ENCODE results near the gene BBS9. TPM values are rescaled to one million over a fixed set of nuclear protein-coding genes. Genes with fewer than 3 reads are reported as not detected.

Gene BBS9
- total and polyA plus RNA-seq, 2 experiments from 2014 or later = 27.2 to 66.1 TPM

DNA sequence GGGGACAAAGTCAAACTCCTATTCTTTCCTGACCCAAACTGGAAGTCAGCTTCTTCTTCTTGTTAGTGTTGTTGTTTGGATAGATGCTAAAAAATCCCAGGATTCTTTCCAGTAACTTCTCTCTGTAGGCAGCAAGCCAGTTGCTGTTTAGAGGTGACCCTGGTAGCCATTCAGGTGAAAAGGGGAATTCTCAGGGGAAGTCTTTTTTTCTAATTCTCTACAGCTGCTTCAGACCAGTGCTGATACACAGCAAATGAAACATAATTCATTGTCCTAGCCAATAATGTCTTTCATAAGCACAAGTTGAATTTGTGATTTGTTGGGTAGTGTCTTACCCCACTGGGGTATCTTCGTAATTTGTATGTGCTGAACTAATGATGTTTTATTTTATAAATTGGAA, 357.3 kb downstream of the BBS9 start:
- H3K4me3 ChIP-seq = no peak overlapping the region
- no peaks in the 10 kb centered on the region for H3K27me3 Mint-ChIP-seq (ENCODE audit: insufficient read depth, low read depth, poor library complexity)
- TF ChIP-seq ZNF331 (CRISPR knock-in tag; IDR thresholded peaks at IDR 0.05; ENCODE audit: low read depth) (no peak), ZNF114 (CRISPR knock-in tag; IDR thresholded peaks at IDR 0.05) (no peak), NANOG (IDR thresholded peaks at IDR 0.05; ENCODE audit: borderline replicate concordance) (no peak), POLR2AphosphoS5 (IDR thresholded peaks at IDR 0.05; ENCODE audit: low read depth) (no peak), JUNB (IDR thresholded peaks at IDR 0.05; ENCODE audit: unreplicated experiment) (no peak), CREB1 (CRISPR knock-in tag; IDR thresholded peaks at IDR 0.05; ENCODE audit: low read depth) (no peak)
- TF ChIP-seq, protein P1, sequence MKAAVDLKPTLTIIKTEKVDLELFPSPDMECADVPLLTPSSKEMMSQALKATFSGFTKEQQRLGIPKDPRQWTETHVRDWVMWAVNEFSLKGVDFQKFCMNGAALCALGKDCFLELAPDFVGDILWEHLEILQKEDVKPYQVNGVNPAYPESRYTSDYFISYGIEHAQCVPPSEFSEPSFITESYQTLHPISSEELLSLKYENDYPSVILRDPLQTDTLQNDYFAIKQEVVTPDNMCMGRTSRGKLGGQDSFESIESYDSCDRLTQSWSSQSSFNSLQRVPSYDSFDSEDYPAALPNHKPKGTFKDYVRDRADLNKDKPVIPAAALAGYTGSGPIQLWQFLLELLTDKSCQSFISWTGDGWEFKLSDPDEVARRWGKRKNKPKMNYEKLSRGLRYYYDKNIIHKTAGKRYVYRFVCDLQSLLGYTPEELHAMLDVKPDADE (IDR thresholded peaks at IDR 0.05) = no peak
- TF ChIP-seq, protein P2, sequence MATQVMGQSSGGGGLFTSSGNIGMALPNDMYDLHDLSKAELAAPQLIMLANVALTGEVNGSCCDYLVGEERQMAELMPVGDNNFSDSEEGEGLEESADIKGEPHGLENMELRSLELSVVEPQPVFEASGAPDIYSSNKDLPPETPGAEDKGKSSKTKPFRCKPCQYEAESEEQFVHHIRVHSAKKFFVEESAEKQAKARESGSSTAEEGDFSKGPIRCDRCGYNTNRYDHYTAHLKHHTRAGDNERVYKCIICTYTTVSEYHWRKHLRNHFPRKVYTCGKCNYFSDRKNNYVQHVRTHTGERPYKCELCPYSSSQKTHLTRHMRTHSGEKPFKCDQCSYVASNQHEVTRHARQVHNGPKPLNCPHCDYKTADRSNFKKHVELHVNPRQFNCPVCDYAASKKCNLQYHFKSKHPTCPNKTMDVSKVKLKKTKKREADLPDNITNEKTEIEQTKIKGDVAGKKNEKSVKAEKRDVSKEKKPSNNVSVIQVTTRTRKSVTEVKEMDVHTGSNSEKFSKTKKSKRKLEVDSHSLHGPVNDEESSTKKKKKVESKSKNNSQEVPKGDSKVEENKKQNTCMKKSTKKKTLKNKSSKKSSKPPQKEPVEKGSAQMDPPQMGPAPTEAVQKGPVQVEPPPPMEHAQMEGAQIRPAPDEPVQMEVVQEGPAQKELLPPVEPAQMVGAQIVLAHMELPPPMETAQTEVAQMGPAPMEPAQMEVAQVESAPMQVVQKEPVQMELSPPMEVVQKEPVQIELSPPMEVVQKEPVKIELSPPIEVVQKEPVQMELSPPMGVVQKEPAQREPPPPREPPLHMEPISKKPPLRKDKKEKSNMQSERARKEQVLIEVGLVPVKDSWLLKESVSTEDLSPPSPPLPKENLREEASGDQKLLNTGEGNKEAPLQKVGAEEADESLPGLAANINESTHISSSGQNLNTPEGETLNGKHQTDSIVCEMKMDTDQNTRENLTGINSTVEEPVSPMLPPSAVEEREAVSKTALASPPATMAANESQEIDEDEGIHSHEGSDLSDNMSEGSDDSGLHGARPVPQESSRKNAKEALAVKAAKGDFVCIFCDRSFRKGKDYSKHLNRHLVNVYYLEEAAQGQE (IDR thresholded peaks at IDR 0.05; ENCODE audit: unreplicated experiment) = no peak
- TF ChIP-seq, protein P3, sequence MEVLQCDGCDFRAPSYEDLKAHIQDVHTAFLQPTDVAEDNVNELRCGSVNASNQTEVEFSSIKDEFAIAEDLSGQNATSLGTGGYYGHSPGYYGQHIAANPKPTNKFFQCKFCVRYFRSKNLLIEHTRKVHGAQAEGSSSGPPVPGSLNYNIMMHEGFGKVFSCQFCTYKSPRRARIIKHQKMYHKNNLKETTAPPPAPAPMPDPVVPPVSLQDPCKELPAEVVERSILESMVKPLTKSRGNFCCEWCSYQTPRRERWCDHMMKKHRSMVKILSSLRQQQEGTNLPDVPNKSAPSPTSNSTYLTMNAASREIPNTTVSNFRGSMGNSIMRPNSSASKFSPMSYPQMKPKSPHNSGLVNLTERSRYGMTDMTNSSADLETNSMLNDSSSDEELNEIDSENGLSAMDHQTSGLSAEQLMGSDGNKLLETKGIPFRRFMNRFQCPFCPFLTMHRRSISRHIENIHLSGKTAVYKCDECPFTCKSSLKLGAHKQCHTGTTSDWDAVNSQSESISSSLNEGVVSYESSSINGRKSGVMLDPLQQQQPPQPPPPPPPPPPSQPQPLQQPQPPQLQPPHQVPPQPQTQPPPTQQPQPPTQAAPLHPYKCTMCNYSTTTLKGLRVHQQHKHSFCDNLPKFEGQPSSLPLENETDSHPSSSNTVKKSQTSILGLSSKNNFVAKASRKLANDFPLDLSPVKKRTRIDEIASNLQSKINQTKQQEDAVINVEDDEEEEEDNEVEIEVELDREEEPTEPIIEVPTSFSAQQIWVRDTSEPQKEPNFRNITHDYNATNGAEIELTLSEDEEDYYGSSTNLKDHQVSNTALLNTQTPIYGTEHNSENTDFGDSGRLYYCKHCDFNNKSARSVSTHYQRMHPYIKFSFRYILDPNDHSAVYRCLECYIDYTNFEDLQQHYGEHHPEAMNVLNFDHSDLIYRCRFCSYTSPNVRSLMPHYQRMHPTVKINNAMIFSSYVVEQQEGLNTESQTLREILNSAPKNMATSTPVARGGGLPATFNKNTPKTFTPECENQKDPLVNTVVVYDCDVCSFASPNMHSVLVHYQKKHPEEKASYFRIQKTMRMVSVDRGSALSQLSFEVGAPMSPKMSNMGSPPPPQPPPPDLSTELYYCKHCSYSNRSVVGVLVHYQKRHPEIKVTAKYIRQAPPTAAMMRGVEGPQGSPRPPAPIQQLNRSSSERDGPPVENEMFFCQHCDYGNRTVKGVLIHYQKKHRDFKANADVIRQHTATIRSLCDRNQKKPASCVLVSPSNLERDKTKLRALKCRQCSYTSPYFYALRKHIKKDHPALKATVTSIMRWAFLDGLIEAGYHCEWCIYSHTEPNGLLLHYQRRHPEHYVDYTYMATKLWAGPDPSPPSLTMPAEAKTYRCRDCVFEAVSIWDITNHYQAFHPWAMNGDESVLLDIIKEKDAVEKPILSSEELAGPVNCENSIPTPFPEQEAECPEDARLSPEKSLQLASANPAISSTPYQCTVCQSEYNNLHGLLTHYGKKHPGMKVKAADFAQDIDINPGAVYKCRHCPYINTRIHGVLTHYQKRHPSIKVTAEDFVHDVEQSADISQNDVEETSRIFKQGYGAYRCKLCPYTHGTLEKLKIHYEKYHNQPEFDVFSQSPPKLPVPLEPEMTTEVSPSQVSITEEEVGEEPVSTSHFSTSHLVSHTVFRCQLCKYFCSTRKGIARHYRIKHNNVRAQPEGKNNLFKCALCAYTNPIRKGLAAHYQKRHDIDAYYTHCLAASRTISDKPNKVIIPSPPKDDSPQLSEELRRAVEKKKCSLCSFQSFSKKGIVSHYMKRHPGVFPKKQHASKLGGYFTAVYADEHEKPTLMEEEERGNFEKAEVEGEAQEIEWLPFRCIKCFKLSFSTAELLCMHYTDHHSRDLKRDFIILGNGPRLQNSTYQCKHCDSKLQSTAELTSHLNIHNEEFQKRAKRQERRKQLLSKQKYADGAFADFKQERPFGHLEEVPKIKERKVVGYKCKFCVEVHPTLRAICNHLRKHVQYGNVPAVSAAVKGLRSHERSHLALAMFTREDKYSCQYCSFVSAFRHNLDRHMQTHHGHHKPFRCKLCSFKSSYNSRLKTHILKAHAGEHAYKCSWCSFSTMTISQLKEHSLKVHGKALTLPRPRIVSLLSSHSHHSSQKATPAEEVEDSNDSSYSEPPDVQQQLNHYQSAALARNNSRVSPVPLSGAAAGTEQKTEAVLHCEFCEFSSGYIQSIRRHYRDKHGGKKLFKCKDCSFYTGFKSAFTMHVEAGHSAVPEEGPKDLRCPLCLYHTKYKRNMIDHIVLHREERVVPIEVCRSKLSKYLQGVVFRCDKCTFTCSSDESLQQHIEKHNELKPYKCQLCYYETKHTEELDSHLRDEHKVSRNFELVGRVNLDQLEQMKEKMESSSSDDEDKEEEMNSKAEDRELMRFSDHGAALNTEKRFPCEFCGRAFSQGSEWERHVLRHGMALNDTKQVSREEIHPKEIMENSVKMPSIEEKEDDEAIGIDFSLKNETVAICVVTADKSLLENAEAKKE (CRISPR knock-in tag; IDR thresholded peaks at IDR 0.05) = no peak
- H3K79me2 ChIP-seq (replicated peaks; ENCODE audit: insufficient read depth) = no peaks in the 10 kb centered on the region
- peaks cover 7% of the 10 kb centered on the region; the same call in 1 of the 2 replicates for H3K9me2 ChIP-seq (ENCODE audit: insufficient read depth)
- H3F3A ChIP-seq (replicated peaks; ENCODE audit: low read depth) = no peaks in the 10 kb centered on the region
- ATAC-seq (no peak), DNase-seq (ENCODE audit: low spot score) (no peak)
- H3K27me3 ChIP-seq (ENCODE audit: insufficient read depth) = no peaks in the 10 kb centered on the region
- H2AFZ ChIP-seq = no peak overlapping the region
- H3K4me2 ChIP-seq = no peak overlapping the region
- H3K4me3 Mint-ChIP-seq = no peak overlapping the region
- peaks cover 6% of the 10 kb centered on the region; the same call in 1 of the 2 replicates for H3K4me1 ChIP-seq (ENCODE audit: insufficient read depth)
- H3K4me1 Mint-ChIP-seq = peaks cover 3% of the 10 kb centered on the region; the same call in 2 of the 3 replicates
- no peaks in the 10 kb centered on the region for H3K36me3 ChIP-seq (ENCODE audit: insufficient read depth)
- no peaks in the 10 kb centered on the region for H4K20me1 ChIP-seq (replicated peaks; ENCODE audit: insufficient read depth)
- no peak overlapping the region for H3K27ac Mint-ChIP-seq
- H3K36me3 Mint-ChIP-seq (ENCODE audit: low read depth) = peaks cover 3% of the 10 kb centered on the region; the same call in 2 of the 3 replicates
- H3K27ac ChIP-seq (ENCODE audit: low read depth) = no peak overlapping the region
- H3K9me3 Mint-ChIP-seq = no peaks in the 10 kb centered on the region; the same call in 2 of the 3 replicates

Data from GM23338 (cell line).